ENCODE measurements around the gene VPS35. TPM values are rescaled to one million over a fixed set of nuclear protein-coding genes. Genes with fewer than 3 reads are reported as not detected.

VPS35 gene
- total and polyA plus RNA-seq, 2 of the 13 experiments (the other 11 are each of a cell fraction or from before 2014, with no cell fraction given), result 30.7 to 136 TPM

GRCh38 chr16:46688654-46689364, at the start of gene VPS35 (continued):
- TF ChIP-seq, protein P1, sequence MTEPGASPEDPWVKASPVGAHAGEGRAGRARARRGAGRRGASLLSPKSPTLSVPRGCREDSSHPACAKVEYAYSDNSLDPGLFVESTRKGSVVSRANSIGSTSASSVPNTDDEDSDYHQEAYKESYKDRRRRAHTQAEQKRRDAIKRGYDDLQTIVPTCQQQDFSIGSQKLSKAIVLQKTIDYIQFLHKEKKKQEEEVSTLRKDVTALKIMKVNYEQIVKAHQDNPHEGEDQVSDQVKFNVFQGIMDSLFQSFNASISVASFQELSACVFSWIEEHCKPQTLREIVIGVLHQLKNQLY (CRISPR knock-in tag; IDR thresholded peaks at IDR 0.05), result 0 out of 2 replicates have a peak, but pooled peaks have one; percentile 36
- TF ChIP-seq ZNF253 (CRISPR knock-in tag; IDR thresholded peaks at IDR 0.05; ENCODE audit: borderline replicate concordance) (no peak; the same call in 1 of the 2 replicates), RFX3 (CRISPR knock-in tag; IDR thresholded peaks at IDR 0.05) (peak; percentile 50; the same call in 1 of the 2 replicates), ZNF18 (CRISPR knock-in tag; IDR thresholded peaks at IDR 0.05; ENCODE audit: insufficient replicate concordance) (peak; percentile 84), ZNF232 (CRISPR knock-in tag; IDR thresholded peaks at IDR 0.05; ENCODE audit: borderline replicate concordance) (peak; percentile 68; the same call in 1 of the 2 replicates), KLF11 (CRISPR knock-in tag; IDR thresholded peaks at IDR 0.05) (0 out of 2 replicates have a peak, but pooled peaks have one; percentile 59), ZBTB34 (CRISPR knock-in tag; IDR thresholded peaks at IDR 0.05) (no peak), TEAD2 (CRISPR knock-in tag; IDR thresholded peaks at IDR 0.05) (no peak), NAIF1 (CRISPR knock-in tag; IDR thresholded peaks at IDR 0.05; ENCODE audit: borderline replicate concordance) (no peak), TMF1 (CRISPR knock-in tag; IDR thresholded peaks at IDR 0.05; ENCODE audit: low read depth) (no peak), ETS1 (CRISPR knock-in tag; IDR thresholded peaks at IDR 0.05) (peak; percentile 80; the same call in 1 of the 2 replicates), NR2F6 (IDR thresholded peaks at IDR 0.05) (peak; percentile 33; the same call in 1 of the 2 replicates), NR2F6 (CRISPR knock-in tag; IDR thresholded peaks at IDR 0.05) (no peak), PITX1 (CRISPR knock-in tag; IDR thresholded peaks at IDR 0.05) (peak; percentile 68; the same call in 1 of the 2 replicates)
- TF ChIP-seq, protein P2, sequence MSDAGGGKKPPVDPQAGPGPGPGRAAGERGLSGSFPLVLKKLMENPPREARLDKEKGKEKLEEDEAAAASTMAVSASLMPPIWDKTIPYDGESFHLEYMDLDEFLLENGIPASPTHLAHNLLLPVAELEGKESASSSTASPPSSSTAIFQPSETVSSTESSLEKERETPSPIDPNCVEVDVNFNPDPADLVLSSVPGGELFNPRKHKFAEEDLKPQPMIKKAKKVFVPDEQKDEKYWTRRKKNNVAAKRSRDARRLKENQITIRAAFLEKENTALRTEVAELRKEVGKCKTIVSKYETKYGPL (CRISPR knock-in tag; IDR thresholded peaks at IDR 0.05), result no peak
- TF ChIP-seq, protein P3, sequence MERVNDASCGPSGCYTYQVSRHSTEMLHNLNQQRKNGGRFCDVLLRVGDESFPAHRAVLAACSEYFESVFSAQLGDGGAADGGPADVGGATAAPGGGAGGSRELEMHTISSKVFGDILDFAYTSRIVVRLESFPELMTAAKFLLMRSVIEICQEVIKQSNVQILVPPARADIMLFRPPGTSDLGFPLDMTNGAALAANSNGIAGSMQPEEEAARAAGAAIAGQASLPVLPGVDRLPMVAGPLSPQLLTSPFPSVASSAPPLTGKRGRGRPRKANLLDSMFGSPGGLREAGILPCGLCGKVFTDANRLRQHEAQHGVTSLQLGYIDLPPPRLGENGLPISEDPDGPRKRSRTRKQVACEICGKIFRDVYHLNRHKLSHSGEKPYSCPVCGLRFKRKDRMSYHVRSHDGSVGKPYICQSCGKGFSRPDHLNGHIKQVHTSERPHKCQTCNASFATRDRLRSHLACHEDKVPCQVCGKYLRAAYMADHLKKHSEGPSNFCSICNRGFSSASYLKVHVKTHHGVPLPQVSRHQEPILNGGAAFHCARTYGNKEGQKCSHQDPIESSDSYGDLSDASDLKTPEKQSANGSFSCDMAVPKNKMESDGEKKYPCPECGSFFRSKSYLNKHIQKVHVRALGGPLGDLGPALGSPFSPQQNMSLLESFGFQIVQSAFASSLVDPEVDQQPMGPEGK (CRISPR knock-in tag; IDR thresholded peaks at IDR 0.05), result peak; percentile 20
- TF ChIP-seq, protein P4, sequence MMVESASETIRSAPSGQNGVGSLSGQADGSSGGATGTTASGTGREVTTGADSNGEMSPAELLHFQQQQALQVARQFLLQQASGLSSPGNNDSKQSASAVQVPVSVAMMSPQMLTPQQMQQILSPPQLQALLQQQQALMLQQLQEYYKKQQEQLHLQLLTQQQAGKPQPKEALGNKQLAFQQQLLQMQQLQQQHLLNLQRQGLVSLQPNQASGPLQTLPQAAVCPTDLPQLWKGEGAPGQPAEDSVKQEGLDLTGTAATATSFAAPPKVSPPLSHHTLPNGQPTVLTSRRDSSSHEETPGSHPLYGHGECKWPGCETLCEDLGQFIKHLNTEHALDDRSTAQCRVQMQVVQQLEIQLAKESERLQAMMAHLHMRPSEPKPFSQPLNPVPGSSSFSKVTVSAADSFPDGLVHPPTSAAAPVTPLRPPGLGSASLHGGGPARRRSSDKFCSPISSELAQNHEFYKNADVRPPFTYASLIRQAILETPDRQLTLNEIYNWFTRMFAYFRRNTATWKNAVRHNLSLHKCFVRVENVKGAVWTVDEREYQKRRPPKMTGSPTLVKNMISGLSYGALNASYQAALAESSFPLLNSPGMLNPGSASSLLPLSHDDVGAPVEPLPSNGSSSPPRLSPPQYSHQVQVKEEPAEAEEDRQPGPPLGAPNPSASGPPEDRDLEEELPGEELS (CRISPR knock-in tag; IDR thresholded peaks at IDR 0.05), result peak; percentile 55
- TF ChIP-seq, protein P5, sequence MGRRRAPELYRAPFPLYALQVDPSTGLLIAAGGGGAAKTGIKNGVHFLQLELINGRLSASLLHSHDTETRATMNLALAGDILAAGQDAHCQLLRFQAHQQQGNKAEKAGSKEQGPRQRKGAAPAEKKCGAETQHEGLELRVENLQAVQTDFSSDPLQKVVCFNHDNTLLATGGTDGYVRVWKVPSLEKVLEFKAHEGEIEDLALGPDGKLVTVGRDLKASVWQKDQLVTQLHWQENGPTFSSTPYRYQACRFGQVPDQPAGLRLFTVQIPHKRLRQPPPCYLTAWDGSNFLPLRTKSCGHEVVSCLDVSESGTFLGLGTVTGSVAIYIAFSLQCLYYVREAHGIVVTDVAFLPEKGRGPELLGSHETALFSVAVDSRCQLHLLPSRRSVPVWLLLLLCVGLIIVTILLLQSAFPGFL (CRISPR knock-in tag; IDR thresholded peaks at IDR 0.05), result 0 out of 2 replicates have a peak, but pooled peaks have one; percentile 23
